Measurements from ENCODE around the gene ENTR1.

Gene ENTR1

GRCh38 chr9:136376457-136376856 lies 34.0 kb downstream of the ENTR1 start:
- no peak for DNase-seq (ENCODE audit: low spot score)

- DNase-seq (ENCODE audit: low spot score): no peak
Observed at GRCh38 chr9:136375096-136375495, 35.3 kb downstream of the ENTR1 start.

GRCh38 chr9:136374183-136374575 lies 36.2 kb downstream of the ENTR1 start:
- no peak for DNase-seq (ENCODE audit: low spot score)

GRCh38 chr9:136373300-136374182 lies 36.9 kb downstream of the ENTR1 start, which contains the start of gene CARD9:
Gene CARD9 (minus strand): TSS chr9:136373669. CDS start chr9:136372078, 1,591 bp downstream.
- peak; percentile 49 for DNase-seq (ENCODE audit: low spot score)

GRCh38 chr9:136372561-136373299 lies 37.7 kb downstream of the ENTR1 start:
- no peak for DNase-seq (ENCODE audit: low spot score)

- no peak for DNase-seq (ENCODE audit: low spot score)
Observed at GRCh38 chr9:136372006-136372405, 38.4 kb downstream of the ENTR1 start.

GRCh38 chr9:136371533-136371880 lies 38.9 kb downstream of the ENTR1 start:
- DNase-seq (ENCODE audit: low spot score): no peak

- DNase-seq (ENCODE audit: low spot score): no peak
Observed at GRCh38 chr9:136370687-136371532, 39.5 kb downstream of the ENTR1 start.

GRCh38 chr9:136370037-136370436 lies 40.4 kb downstream of the ENTR1 start:
- no peak for DNase-seq (ENCODE audit: low spot score)

- no peak for DNase-seq (ENCODE audit: low spot score)
Observed at GRCh38 chr9:136368190-136368589, 42.2 kb downstream of the ENTR1 start.

GRCh38 chr9:136367296-136368145 lies 42.9 kb downstream of the ENTR1 start:
- DNase-seq (ENCODE audit: low spot score): no peak

GRCh38 chr9:136366826-136367225 lies 43.6 kb downstream of the ENTR1 start:
- DNase-seq (ENCODE audit: low spot score): no peak

GRCh38 chr9:136365775-136366222 lies 44.6 kb downstream of the ENTR1 start:
- no peak for DNase-seq (ENCODE audit: low spot score)

GRCh38 chr9:136364942-136365774 lies 45.3 kb downstream of the ENTR1 start:
- no peak for DNase-seq (ENCODE audit: low spot score)

- no peak for DNase-seq (ENCODE audit: low spot score)
Observed at GRCh38 chr9:136363949-136364748, 46.3 kb downstream of the ENTR1 start.

- peak; percentile 94 for DNase-seq (ENCODE audit: low spot score)
Observed at GRCh38 chr9:136363106-136363948, 47.1 kb downstream of the ENTR1 start, which contains the start of gene DNLZ. Gene DNLZ (minus strand): TSS chr9:136363744. CDS start chr9:136363714, 30 bp downstream.

GRCh38 chr9:136362450-136362784 lies 48.0 kb downstream of the ENTR1 start:
- no peak for DNase-seq (ENCODE audit: low spot score)

- no peak for DNase-seq (ENCODE audit: low spot score)
Observed at GRCh38 chr9:136361754-136362449, 48.5 kb downstream of the ENTR1 start.

All from globus pallidus (tissue), 1 donor.